Measurements from ENCODE around the gene RER1.

RER1 gene, protein sequence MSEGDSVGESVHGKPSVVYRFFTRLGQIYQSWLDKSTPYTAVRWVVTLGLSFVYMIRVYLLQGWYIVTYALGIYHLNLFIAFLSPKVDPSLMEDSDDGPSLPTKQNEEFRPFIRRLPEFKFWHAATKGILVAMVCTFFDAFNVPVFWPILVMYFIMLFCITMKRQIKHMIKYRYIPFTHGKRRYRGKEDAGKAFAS

DNA sequence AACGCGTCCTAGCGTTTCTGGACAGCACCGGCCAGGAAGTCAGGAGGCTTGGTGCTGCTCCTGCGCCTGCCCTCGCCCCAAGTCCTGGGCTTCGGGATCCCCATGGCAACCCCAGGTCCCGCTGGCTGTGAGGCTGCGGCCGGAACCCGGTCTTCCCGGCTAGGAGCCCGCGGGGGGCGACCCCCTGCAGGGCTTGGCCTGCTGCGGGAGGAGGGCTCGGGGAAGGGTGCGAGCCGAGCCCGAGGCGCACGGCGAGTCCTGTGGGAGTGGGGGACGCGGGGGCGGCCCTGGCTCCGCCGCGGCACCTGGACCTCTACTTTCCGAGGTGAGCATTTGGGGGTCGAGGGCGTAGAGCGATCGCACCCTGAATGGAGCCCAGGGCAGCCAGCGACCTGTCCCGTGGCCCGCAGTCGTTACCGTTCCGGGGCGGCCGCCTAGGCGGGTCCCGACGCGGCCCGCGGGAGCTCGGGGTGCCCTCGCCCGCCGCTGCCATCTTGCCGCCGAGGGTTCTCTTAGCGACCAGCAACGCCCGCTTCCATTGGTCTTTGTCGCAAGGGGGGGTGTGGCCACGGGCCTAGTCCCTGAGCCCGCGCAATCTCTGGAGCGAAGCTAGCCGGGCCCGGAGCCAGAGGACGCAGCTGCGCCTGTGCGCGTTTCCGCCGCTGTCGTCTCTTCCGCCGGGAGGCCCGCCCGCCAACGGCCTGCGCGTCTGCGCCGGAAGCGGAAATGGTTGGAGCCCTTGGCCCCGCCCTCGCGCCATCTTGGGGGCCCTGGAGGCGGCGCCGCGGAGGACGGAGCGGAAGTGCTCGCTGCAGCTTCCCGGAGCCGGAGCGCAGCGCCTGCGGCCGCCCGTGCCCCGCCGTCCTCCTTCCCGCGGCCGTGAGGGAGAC, at the start of gene RER1, which contains the start of gene MORN1:
Gene RER1, plus strand, starts transcription at position 801 of the 890 bp plus-strand sequence. CDS start 3,950 bp downstream, outside the sequence.
Gene MORN1, minus strand, starts transcription at position 514 of the 890 bp plus-strand sequence. Its CDS starts 21 bp downstream, at position 493.
- in situ Hi-C loops (cut with HindIII; ENCODE audit: low pct_ligation_motif_present, low pct_unique_long_range_greater_than_20kb, low sequenced_read_pairs), result loop anchor here (25.0 kb wide), 1 partner anchor 179 kb away; no protein-coding TSS in a partner anchor
- DNase-seq, result peak; percentile 98

DNA sequence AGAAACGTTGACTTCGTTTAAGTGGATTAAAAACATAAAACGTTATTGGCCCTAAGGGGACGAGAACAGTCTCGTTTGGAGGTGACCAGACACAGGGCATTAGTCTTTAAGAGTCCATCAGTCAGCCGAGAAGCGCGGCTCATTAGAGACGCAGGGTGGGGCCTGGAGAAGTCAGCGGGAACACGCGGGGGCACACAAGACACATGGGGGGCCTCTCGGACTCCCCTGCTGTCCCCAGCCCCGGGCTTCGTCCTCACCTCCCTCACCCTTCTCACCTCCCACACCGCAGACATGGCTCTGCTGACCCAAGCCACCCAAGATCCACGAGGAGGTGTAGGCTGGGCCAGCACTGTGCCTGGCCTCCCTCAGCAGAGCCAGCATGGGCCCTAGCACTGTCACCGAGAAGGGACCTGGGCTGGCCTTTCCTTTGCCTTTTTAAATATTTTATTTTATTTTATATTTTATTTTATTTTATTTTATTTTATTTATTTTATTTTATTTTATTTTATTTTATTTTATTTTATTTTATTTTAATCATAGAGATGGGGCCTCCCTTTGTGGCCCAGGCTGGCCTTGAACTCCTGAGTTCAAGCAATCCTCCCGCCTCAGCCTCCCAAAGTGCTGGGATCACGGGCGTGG, 49.1 kb upstream of the RER1 start:
- in situ Hi-C loops (cut with HindIII; ENCODE audit: low pct_ligation_motif_present, low pct_unique_long_range_greater_than_20kb, low sequenced_read_pairs), result no loop called here

DNA sequence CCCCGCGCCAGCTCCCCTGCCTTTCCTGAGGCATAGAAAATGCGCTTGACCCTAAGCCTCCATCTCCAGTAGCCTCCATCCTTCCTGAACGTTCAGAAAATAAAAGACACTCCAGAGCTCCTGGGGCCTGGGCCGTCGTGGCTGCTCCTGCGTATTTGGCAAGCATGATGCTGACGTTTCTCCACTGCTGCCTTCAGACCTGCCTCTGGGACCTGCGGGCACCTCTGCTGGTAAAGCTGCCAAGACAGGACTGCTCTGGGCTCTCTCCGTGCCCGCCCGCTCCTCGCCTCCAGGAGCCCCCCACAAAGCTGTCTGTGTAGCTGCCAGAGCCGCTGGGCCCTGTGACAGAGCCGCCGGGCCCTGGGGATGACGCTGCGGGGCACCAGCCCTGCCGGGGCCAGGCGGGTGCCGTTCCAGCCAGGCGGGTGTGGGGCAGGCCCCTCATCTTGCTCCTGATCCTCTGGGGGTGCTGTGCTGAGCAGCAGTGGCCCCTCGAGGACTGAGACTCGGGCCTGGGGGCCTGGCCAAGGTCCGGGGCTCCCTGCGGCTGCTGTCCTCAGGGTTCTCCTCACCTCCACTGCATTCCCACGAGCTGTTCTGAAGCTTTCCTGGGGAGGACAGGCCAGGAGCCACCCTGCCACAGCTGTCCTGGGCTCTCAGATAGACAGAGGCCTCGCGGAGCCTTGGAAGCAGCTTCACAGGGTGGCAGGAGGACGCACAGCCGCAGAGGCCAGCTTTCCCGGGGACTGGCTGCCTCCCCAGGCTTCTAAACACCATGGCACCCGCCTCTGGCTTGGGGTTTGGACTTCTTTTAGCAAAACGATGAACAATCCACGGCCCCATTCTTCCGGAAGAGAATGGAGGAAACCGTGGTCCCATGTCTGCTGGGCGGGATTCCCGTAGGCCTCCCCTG, 48.4 kb upstream of the RER1 start:
- no peak for DNase-seq
- in situ Hi-C loops (cut with HindIII; ENCODE audit: low pct_ligation_motif_present, low pct_unique_long_range_greater_than_20kb, low sequenced_read_pairs), result no loop called here

More for the DNA sequence above, 49.1 kb upstream of the RER1 start:
- no peak for DNase-seq

DNA sequence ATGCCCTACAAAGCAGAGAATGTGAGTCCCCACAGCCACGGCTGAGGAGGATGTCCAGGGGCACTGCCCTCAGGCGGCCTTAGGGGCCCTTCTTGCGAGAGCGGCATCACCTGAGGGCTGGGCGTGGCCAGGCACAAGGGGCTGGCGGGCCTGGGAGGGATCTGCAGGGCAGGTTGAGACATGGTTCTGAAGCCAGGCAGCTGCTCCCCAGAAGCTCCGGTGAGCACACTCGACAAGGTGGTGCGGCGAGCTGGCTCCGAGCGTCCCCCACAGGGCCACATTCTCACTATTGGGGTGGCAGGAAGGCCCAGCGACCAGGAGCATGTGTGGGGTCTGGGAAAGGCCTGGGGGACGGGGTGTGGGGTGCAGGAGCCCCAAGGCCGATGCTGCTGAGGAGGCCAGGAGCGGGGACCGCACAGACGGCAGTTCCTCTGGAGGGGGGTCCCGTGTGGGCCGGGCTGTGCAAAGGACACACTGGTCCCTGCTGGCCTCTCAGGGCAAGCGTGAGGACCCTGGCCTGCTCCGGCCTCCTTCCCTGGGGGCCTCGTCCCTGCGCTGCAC, 47.4 kb upstream of the RER1 start:
- in situ Hi-C loops (cut with HindIII; ENCODE audit: low pct_ligation_motif_present, low pct_unique_long_range_greater_than_20kb, low sequenced_read_pairs), result no loop called here
- no peak for DNase-seq

DNA sequence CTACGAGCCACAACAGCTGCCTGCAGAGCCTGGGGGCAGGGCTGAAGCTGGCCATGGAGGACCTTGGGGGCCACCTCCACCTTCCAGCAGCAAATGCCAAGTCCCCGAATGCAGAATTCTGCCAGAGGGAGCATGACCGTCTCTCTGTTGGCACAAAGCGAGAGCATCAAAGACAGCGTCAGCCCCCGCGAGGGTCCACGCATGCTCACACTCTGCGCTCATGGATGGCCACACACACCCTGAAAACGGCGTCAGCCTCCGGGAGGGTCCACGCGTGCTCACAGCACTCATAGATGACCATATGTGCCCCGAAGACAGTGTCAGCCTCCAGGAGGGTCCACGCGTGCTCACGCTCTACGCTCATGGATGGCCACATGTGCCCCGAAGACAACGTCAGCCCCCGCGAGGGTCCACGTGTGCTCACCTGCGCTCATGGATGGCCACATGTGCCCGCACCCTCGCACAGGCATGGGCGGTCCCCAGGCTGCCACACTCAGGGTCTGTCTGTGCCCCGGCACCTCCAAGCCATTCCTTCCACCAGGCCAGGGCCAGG, 46.8 kb upstream of the RER1 start:
- in situ Hi-C loops (cut with HindIII; ENCODE audit: low pct_ligation_motif_present, low pct_unique_long_range_greater_than_20kb, low sequenced_read_pairs), result no loop called here

DNA sequence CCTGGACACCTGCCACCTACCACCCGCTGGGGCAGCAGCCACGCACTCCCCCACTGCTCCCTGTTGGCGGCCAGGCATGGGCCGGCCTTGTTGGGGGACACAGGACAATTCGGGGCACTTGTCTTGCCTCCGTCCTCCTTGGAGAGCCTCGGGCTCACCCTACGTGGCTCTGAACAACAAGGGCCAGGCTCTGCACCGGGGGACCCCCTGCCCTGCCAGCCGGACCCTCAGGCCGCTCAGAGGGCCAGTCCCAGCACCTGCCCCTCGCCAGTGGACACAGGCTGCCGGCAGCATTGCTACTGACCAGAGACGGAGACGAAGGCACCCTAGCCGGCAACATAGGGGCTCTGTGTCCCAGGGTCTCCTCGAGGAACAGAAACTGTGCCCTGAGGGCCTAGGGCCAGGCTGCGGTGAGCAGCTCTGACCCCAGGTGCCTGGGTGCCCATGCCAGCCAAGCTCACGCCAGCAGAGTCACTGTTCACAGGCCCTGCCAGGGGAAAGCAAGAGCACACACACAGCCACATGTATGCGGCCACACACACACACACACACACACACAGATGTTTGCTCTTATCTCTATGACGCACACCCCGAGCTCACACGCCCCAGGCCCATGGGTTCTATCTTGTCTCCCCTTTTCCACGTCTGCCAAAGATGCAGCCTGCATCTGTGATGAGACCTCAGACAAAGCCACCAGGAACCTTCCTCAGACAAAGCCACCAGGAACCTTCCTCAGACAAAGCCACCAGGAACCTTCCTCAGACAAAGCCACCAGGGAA, 46.2 kb upstream of the RER1 start:
- no peak for DNase-seq
- in situ Hi-C loops (cut with HindIII; ENCODE audit: low pct_ligation_motif_present, low pct_unique_long_range_greater_than_20kb, low sequenced_read_pairs), result no loop called here

More for the DNA sequence above, 46.8 kb upstream of the RER1 start:
- no peak for DNase-seq

DNA sequence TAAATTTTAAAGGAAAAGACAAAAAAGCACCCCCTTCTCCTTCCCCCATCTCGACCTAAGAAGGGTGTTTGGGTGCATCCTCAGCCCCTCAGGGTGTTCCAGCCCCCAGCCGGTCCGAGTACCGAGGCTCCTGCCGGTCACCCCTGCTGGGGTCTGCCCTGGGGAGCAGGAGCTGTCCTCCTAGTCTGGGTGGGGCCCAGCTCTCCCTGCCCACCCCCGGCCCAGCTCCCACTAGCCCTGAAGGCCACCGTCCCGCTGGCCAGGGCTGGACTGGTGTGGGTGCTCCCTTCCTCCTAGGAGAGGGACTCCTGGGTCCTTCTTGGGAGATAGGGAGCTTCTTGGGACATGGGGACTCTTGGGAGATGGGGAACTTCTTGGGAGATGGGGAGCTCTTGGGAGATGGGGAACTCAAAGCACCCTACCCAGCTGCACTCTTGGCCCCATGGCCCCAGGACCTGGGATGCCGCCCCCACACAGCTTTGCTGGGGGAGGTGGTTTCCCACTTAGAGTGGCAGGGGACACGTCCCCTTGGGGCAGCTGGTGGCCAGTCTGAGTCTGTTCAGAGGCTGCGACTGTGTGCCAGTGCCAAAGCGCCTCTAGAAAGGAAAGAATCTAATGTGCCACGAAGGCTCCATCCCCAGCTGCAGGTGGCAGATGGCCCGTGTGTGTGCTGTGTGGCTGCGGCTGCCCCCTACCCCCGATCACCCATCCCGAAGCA, 44.8 kb upstream of the RER1 start:
- DNase-seq, result no peak
- in situ Hi-C loops (cut with HindIII; ENCODE audit: low pct_ligation_motif_present, low pct_unique_long_range_greater_than_20kb, low sequenced_read_pairs), result no loop called here

DNA sequence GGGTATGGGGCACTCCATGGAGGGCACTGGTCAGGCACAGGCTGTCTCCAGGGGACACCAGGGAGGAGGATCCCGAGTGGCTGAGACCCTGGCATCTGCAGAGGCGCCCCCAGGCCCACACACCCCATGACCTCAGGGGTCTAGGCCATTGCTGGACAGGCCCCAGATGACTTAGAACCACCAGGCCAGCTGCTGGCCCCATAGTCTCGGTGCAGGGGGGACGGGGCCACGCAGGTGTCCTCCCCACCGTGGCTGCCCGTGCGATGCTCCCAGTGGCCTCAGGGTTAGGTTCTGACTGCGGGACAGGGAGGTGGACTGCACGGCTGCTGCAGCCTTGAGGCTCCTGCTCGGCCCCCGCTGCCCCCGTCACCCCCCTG, 44.2 kb upstream of the RER1 start:
- in situ Hi-C loops (cut with HindIII; ENCODE audit: low pct_ligation_motif_present, low pct_unique_long_range_greater_than_20kb, low sequenced_read_pairs), result no loop called here
- no peak for DNase-seq

DNA sequence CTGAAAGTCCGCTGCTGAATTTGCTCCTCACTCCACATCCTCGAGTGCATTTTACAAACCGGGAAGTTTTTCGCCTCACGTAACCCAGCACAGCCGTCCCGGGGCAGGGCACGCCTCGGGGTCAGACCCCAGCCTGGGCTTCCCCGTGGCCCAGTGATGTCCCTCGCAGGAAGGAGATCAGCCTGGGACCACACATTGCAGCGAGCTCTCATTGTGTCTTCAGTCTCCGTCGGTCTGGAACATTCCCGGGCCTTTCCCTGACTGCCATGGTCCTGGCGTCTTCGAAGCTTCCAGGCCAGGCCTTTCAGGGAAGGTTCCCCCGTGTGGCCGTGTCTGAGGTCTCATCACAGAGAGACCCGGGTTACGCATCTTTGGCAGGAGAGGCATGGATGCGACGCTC, 43.7 kb upstream of the RER1 start:
- DNase-seq, result no peak
- in situ Hi-C loops (cut with HindIII; ENCODE audit: low pct_ligation_motif_present, low pct_unique_long_range_greater_than_20kb, low sequenced_read_pairs), result no loop called here

DNA sequence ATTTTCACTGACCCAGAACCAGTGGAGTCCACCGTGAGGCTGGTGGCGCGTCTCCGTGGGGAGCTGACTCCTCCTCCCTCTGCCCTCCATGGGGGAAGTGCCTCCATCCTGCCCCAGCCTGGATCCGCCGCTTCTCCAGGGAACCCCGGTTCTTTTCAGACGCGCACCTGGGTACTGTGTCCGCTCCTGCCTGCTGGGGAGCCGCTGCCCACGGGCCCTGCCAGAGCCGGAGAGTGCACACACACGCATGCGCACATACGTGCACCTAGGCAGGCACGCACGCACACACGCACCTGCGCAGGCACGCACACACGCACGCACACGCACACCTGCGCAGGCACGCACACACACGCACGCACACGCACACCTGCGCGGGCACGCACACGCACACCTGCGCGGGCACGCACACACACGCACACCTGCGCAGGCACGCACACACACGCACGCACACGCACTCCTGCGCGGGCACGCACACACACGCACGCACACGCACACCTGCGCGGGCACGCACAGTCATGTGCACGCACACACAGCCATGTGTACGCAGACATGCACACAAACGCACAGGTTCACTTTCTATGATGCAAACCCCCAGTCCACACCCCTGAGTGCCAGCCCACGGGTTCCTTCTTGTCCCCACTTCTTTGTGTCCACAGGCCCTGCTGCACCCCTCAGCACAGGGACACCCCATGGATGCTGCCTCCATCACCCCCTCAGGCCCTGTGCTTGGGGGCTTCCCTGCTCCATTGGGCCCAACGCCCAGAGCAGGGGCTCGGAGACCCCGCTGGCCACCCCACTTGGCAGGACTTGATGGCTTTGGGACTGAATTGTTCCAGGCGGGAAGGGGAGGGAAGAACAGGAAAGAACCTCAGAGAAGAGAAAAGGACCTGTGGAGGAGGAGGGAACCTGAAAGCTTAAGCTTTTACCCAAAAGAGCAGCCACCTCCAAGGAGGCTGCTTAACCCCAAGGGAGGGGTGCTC, 43.0 kb upstream of the RER1 start:
- DNase-seq, result no peak
- in situ Hi-C loops (cut with HindIII; ENCODE audit: low pct_ligation_motif_present, low pct_unique_long_range_greater_than_20kb, low sequenced_read_pairs), result no loop called here

DNA sequence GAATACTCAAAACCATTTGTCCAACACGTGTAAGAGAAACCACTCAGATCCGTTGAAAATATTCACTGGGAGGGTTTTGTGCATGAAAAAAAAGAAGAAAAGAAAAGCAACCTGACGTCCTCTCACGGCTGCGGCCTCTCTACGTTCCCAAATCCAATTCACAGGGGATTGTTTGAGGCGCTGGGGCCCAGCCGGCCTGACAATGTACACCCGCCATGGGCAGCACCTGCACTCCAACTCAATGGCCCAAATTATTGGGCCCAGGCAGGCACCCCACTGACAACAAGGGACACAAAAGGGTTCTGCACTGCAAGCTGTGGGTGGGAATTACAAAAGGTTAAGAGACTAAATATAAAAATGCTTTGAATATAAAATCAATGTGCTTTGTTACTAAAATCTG, 41.8 kb upstream of the RER1 start:
- DNase-seq, result no peak
- in situ Hi-C loops (cut with HindIII; ENCODE audit: low pct_ligation_motif_present, low pct_unique_long_range_greater_than_20kb, low sequenced_read_pairs), result no loop called here

DNA sequence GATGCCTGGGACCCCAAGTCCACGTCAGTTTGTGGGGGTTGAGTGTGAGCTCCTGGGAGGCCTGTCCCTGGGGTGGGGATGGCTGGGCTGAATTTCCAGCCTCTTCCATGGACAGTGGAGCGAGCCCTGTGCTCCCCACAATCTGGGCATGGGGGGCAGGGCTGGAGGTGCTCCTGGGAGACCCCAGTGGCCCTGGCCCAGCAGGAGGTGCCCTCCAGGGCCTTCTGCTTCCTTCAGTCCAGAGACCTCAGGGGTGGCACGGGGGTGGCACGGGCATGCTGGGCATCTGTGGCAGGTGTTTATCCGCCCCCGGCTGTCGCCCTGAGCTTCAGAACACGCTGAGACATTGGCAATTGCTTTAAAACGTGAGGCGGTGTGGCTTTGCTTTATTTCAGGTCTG, 41.1 kb upstream of the RER1 start:
- in situ Hi-C loops (cut with HindIII; ENCODE audit: low pct_ligation_motif_present, low pct_unique_long_range_greater_than_20kb, low sequenced_read_pairs), result no loop called here
- no peak for DNase-seq

DNA sequence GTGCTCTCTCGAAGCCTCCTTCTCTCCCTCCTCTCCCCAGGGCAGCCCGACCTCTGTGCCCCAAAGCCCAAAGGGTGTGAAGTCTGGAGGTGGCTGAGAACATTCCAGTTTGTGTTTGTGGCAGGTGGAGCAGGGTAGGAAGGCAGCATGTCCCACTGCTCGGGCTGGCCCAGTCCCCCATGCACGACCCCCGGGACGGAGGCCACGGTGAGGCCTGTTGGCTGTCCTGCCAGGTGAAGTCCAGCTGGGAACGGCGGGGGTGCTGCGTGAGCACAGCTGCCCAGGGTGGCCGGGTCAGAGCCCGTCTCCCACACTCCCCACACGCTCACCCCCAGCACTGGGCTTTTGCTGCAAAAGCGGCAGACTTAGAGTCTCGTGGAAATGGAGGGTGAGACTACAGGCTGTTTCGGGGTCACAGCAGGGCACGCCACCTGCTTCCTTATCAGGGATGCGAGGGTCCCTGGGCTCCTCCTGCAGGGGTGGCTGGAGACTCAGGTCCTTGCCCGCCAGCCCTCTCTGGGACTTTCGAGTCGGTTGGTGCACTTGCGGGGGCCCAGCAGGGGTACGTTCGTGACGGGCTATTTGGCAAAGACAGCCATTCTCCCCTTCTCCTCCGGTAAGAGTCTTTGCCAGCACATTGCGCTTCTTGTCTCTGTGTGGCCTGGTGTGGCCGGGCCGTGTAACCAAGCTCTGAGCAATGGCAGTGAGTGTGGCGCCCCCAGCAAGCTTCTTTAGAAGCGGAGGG, 40.6 kb upstream of the RER1 start:
- no peak for DNase-seq
- in situ Hi-C loops (cut with HindIII; ENCODE audit: low pct_ligation_motif_present, low pct_unique_long_range_greater_than_20kb, low sequenced_read_pairs), result no loop called here

DNA sequence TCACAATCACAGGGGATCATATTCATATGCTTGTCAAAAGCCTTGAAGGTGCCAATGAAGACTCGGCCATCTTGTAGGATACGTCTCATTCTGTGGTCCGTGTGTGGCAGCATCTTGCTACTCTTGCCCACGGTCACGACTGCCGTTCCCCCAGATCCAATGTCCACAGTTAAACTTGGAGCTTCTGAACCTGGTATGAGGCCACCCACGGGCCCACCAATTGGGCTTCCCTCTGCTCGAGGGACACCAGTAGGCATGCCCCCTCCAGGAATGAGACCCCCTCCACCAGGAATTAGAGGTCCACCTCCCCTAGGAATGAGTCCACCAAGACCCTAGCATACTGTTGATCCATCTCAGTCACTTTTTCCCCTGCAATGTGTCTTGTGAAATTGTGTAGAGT, 39.9 kb upstream of the RER1 start:
- in situ Hi-C loops (cut with HindIII; ENCODE audit: low pct_ligation_motif_present, low pct_unique_long_range_greater_than_20kb, low sequenced_read_pairs), result no loop called here
- DNase-seq, result no peak

DNA sequence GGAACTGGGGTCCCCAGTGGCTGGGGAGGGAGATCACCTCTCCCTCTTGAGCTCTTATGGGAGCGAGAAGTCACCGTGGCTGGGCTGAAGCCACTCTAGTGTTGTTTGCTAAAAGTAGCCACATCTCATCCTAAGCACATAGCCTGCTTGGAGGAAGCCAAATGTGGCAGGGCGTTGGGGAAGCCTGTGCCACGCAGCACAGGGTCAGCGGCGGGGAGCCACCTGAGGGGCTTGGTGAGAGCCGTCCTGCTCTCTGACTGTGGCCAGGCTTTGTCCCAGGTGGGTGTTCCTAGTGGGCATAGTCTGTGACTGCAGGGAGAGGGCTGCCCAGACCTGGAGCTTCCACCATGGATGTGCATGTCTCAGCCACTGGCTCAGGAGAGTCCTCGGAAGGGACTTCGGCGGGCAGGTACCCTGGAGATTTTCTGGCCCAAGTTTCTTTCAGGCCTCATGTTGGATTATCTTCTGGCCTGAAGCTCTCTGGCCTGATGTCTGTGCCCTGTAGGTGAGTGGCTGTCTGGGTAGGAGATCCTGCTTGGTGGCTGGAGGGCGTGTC, 39.2 kb upstream of the RER1 start:
- no peak for DNase-seq
- in situ Hi-C loops (cut with HindIII; ENCODE audit: low pct_ligation_motif_present, low pct_unique_long_range_greater_than_20kb, low sequenced_read_pairs), result no loop called here
